Fibroblast of peridontal ligament (primary cell): Measurements from ENCODE around the gene CPE.
"Not testable (repeated sequence)": the region's sequence is repeated elsewhere in the genome, so short reads cannot be mapped to it uniquely, and the experiment has no call there.

Experiments
- DNase-seq: peaks from one replicate; pipeline ENCODE4 v3.0.0-alpha.2; 2010; ENCODE audit errors: extremely low read depth

Gene CPE

DNA sequence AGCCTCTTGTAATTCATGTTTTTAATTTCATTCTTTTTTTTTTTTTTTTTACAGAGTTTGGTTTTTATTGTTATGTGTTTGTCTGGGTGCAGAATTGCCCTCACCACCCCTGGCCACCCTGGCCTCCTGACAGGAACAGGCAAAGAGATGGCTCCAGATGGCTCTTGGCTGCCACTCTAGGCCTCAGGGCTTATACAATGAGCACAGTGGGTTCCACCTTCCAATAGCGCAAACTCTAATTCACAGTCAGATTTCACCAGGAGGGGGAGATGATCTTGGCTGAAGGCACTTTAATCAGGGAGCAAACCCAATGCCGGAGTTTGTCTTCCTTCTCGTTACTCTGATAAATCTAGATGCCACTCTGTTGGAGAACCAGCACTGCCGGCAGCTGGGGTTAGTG lies 24.8 kb downstream of the CPE start:
- DNase-seq = no peak

DNA sequence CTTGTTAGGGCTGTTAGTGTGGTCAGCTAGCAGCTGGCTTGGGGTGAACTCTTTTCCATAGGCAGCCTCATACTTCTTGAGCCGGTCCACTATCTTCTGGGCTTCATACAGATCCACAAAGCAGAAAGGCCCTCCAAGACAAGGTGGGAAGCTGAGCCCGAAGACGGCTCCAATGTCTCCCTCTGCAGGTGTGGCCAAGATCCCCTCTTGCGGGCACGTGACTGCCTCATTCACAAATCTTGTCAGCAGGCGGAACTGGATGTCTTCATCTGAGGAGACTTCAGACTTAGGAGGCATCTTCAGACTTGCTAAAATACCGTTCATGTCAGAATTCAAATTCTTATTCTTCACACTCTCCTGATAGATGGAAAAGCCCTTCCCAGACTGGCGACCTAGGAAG lies 25.3 kb downstream of the CPE start:
- no peak for DNase-seq

DNA sequence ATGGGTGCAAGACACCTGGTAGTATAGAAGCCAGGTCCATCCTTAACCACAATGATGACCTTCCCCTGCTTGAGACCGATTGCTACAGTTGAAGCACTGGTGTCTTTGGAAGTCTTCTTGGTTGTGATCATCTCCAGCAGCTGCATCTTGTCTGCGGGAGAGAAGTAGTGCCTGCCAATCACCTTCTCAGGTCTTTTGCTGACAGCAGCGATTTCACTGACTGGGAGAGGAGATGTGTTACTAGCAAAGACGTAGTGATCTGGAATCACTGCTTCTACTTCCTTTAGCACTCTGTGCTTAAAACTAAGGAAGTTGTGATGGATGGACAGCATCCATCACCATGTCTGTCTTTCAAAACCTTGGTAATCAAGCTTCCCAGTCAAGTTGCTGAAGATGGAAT lies 25.9 kb downstream of the CPE start:
- no peak for DNase-seq

DNA sequence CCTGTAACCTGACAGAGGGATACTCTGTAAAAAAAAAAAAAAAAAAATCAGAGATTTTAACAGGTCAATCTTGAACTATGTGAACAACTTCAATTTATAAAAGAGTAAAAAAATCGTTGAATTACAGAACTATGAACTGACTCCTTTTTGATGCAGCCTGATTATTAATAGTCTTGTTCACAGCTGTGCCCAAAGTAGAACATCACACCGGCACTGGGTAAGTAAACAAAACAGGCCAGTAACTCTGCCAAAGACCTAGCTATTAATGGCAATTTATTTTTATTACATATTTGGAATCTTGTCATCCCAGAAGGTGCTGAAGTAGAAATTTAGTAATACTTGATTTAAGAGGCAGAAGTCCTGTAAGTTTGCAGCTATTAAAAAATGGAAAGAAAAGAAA lies 31.4 kb downstream of the CPE start:
- no peak for DNase-seq

DNA sequence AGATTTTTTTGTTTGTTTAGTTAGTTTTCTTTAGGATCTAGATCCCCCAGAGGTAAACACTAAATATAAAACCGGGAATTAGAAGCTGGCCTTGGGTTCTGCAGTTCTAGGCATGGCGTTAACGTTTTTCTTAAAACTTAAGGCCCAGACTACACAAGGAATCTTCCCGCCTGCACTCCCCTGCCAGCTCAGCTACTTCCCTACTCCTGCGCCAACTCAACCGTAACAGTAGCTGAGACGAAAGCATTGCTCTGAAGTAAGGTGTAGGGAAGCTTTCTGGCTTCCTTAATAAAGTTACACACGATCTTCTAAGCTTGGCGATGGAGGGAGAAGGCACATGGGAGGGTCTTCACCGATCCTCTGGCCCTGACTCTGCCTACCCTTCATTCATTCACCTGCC lies 37.1 kb downstream of the CPE start:
- DNase-seq = no peak

DNA sequence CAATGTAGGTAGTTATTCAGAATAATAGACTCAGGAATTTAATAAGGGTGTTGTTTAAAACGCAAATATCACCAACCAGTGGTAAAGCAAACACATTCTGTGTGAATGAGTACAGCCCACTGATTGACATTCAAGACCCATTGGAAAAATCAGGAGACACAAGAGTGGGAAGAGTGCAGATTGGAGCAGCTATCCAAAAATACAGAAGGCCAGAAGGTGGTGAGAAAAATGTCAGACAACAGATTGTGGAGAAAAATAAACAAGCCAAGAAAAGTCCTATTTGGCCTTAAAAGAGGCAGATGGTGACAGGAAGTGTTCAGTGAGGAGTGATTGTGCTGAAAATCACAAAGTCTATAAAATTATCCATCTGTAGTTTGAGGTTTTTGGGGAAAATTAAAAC lies 39.3 kb downstream of the CPE start:
- no peak for DNase-seq

DNA sequence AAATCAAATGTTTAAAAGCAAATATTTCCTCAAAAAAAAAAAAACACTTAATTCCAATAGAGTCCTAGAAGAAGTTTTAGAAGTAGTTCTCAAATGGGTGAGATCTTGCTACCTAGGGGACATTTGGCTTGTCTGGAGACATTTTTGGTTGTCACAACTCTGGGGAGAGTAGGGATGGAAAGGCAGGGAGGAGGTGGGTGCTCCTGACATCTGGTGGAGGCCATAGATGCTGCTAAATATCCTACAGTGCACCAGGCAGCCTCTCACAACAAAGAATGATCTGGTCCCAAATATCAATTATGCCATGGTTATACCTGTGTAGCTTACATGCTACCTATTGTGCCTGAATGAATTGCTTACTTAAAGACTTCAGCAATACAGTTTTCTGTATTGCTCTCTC lies 46.8 kb downstream of the CPE start:
- no peak for DNase-seq

DNA sequence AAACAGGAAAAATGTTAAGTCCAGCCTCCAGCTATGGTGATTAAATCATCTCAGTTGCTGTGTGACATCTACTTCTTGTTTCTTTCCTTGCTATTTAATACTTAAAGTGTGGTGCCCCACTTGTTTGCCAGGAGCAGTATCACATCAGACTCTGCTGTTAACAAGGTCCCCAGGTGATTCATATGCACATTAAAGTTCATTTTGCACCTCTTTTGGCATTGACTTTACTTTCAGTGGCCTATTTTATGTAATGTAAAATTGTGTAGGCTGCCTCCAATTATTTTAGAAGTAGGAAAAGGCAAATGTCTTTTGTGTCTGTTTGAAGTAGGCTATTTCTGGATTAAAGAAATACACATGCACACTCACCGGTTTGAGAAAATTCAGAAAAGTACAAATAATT lies 47.5 kb downstream of the CPE start:
- no peak for DNase-seq

DNA sequence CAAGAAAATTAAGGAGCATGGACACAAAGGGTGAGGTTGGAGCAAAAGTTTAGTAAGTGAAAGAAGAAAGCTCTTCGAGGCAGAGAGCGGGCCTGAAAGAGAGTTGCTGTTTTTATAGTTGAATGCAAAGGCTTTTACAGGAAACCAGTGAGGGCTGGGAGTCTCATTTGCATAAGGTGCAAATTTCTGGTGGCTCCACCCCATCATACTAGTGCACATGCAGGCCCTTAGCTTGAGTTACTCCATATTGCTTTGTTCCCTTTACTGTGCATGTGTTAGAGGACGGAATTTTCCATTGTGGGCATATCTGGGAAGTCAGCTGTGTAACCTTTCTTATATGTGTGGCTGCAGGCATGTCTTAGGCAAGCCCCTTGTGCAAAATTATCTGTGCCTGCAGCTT lies 48.0 kb downstream of the CPE start:
- DNase-seq = no peak

DNA sequence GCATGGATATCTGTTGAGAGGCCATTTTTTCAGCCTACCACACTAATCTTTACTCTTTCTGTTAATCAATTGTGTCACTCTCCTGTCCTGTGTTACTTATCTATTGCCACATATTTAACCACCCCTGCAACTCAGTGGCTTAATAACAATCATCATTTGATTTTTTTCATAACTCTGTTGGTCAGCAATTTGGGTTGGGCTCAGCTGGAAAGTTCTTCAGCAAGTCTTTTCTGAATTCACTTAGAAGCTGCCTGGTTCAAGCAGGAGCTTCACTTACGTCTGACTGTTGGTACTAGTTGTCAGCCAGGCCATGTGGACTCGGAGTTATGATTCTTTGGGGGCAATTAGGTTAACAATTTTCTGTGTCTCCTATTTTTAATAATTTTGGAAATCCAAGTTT lies 50.1 kb downstream of the CPE start:
- DNase-seq = no peak

DNA sequence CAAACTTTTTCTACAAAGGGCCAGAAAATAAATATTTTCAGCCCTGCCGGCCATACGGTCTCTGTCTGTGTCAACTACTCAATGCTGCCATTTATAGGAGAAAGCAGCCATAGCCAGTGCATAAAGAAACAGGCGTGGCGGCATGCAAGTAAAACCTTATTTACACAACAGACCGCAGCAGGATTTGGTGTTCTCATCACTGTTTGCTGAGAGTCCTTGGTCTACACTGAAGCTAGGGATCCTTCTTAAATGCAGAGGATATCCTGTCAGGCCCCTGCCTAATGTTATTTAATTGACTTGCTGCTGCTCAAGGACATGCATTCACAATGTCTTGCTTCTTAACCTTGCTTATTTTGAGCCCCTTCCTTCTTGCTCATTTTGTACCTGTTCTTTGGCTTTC lies 54.7 kb downstream of the CPE start:
- no peak for DNase-seq

DNA sequence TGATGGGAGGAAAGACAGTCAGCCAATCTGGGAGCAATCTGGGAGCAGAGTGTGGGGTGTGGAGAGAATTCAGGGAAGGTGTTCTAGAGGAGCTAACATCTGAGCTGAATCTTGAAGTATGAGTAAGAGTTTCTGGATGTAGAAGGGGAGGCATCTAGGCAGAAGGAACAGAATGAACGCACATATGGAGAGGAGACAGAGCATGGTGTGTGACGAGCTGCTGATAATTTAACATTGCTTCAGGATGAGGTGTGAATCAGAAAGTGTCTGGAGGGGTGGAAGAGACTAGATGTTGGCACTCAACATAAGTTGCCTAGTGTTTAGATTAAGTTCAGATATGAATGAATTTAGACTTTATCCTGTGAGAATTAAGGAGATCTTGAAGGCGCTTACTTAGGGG lies 58.9 kb downstream of the CPE start:
- no peak for DNase-seq

DNA sequence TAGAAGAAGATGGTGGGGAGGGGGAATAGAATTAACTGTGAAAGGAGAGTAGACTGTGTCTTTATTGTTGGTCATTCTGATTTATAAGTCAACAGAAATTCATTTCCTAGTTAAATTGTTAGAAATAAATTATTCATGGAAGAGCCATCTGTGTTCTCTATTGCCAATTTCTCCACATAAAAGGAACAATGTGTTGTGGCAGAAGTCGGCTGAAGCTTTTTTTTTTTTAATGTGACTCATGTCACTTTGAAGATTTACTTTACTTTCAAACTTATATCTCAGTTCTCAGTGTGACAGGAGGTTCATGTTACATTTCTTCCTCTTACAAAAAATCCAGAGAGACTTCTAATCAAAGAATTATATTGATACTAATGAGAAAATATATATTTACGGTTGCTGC lies 60.5 kb downstream of the CPE start:
- DNase-seq = no peak

DNA sequence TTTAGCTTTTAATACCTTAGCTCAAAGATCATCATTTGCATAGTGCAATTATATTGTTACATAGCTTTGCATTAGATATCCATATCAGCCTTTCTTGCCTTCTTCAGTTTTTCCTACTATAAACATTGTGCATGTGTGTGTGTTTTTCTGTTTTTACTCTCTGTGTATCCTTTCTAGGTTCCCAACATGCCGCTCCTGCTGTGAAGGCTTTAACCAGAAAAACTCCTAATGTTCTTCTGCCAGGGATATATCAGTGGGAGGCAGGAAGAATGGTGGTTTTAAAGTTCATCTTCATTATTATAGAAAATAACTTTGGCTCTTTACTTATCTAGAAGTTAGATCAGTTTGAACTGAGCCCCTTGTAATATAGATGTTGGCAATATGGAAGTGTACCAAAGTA lies 61.2 kb downstream of the CPE start:
- DNase-seq = no peak

DNA sequence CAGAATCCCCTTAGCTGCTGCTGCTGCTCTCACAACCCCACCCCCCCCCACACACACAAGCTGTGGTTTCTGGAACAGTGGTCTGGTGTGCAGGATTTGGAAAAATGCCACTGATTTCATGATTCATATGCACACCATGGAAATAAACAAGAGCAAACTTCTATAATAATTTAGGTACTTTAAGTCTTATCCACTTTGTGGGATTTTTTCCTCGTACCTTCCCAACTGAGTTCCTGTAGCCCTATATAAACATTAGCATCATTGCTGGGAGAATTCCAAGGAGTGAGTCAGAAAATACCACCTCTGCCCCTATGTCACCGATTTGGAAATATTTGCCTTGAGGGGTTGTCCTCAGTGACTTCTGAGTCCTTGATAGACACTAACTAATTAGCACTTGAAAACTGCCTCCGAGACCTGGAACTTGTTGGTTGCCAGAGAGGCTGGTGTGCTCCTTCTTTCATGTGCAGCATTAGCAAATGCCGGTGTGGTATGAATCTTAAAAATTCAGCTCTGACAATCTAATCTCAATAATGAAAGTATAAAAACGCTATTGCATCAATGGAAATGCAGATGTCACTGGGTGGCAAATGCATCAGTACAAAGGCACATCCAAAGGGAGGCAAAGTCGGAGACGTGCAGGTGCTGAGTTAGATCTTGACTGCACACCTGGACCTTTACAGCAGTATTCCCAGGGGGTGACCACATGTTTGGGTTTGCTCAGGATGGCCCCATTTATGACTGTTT lies 61.8 kb downstream of the CPE start:
- DNase-seq = peak; percentile 35

DNA sequence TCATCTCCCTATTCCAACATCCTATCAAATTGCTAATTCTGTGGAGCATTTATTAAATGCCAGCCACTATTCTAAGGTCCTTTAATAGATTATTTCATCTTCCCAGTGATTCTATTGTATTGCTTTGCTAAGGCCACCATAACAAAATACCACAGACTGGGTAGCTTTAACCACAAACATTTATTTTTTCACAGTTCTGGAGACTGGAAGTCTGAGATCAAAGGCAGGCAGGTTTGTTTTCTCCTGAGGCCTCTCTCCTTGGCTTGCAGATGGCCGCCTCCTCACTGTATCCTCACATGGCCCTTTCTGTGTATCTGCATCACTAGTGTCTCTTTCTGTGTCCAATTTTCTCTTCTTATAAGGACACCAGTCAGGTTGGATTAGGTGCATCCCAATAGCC lies 64.5 kb downstream of the CPE start:
- DNase-seq = no peak

DNA sequence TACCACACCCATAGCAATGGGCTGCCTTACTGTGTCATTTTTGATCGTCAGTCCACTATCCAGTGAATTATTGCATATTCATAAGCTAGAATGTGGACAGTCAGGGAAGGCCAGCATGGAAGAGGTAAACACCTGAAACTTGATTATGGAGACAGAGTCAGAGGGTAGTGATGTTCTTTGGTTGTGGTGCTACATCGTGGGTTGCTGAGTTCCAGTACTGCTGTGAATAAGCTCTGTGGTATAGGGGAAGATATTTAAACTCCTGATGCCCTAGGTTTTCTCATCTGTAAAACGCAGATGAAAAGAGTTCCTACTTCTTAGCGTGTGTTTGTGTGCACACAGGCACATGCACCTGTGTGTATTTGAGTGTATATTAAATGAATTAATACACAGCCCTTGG lies 69.9 kb downstream of the CPE start:
- DNase-seq = no peak

DNA sequence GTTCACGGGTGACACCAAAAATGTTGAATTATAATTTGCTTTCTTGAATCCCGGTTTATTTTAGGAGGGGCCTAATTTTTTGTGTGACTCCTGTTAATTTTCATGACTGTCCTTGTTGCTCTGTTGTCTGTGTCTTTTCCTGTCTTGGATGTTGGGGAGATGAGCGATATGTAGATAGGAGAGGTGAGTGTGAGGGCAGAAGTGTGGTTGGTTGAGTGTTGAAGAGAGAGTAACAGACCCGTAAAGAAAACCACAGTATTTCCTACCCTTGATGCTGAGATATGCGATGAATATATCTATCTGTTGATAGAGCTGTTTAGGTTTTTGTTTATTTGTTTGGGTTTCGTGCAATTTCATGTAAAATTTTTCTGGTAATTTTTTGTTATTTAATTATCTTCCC lies 70.5 kb downstream of the CPE start:
- DNase-seq = no peak

DNA sequence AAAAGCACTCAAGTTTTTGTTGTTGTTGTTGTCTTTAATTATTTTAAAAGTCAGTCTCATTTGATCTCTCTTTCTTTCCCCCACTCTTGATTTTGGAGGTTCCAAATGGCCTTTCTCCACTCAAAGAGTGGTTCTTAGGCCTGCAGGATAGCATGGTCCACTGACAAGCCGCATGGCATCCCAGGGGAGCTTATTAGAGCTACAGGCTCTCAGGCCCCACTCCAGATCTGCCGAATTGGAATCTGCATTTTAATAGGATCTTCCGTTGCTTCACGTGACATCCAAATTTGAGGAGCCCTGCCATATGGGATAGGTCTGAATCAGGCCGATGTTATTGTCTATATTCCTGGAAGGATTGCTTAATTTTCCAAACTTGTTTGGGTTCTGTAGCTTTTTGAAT lies 72.1 kb downstream of the CPE start:
- no peak for DNase-seq

DNA sequence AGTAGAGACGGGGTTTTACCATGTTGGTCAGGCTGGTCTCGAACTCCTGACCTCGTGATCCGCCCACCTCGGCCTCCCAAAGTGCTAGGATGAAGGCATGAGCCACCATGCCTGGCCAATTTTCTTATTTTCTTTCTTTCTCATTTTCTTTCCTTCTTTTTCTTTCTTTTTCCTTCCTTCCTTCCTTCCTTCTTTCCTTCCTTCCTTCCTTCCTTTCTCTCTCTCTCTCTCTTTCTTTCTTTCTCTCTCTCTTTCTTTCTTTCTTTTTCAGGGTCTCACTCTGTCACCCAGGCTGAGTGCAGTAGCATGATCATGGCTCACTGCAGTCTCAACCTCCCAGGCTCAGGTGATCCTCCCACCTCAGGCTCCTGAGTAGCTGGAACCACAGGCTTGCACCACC lies 74.3 kb downstream of the CPE start:
- not testable (repeated sequence) for DNase-seq

DNA sequence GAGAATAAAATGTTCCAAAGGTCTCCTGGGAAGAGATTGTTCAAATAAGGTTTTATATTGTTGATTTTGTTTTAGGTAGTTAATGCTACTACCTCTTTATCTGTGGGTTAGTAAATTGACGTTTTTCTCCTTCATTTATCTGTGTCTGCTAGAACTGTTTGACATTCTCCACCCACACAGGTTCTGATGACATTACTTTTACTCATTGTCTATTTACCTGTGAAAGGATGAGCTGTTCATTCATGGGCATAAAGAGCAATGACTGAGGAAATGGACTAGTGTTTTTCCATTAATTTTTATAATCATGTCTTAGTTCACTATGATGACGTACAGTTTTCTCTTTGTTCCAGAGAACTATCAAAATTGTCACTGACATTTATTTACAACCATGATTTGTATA lies 75.6 kb downstream of the CPE start:
- no peak for DNase-seq

DNA sequence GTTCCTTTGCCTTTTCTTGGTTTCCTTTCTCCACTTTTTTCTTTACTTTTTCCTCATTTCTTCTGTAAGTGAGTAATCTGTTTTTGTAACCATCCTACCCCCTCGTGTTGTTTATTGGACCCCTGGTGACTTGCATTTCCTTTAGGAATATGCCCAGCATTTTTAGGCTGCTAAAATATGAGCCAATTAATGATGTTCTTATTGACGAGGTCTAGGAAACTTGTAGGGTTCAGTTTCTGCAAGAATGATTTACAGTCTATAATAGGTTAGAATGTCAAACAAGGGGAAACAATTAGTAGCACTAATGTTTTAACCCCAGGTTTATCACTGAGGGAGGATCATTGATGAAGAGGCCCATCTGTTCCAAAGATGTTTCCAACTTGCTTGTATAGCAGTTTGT lies 79.0 kb downstream of the CPE start:
- DNase-seq = no peak

DNA sequence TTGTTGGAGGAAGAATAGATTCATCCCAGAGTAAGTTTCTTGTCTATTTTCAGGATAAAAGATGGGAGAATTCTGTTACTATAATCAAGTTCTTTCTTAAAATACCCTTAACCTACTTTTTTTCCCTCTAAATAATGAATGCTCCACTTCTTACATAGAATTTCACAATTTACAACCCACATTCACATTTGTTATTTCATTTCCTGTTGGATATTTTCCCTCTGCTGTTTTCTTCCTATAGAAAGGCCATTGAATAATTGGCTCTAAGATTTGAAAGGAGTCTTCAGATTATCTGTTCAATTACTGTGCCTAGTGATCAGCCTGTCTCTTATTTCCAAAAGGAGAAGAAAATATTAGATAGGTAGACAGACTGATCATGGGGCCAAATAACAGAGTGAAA lies 79.7 kb downstream of the CPE start:
- DNase-seq = no peak

DNA sequence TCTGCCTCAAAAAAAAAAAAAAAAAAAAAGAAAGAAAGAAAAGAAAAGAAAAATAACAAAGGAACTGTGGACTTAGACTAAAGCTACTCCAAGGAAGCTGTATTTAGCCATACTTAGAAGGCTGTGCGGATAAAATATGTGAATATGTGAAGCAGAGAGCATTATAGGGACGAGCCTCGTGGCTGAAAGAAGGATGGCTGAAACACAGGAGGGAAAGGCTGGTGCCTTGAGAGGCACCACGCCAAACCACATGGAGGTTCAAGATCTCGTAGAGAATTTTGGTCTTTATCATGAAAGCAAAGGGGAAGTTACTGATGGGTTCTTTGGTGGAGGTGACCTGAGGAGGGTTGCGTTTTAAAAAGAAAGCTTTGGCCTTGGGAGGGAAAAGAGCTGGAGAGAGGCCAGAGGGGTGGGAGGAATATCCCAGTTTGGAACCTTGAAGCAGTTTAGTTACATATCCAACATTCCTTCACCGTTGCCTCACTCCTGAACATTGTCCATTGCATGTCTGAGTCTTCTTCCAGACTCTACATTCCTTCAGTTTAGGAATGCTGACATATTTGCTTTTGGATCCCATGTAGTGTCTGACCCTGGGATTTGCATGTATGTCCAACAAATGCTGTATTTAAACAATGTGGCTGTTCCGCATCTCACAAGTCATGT lies 82.5 kb downstream of the CPE start:
- peak; percentile 60 for DNase-seq
